OCI-LY7 (cell line): ENCODE data around the gene CUX1.

Experiments
- EZH2phosphoT487 ChIP-seq: fragments of 200-600 bp; sonication (generic); IDR thresholded peaks from 2 replicates; pipeline ENCODE4 v1.6.1; 2018; ENCODE audit warnings: low read depth, borderline replicate concordance, mild to moderate bottlenecking, mixed run types, antibody characterized with exemption, low read length, moderate library complexity, mixed read lengths
- TF ChIP-seq, protein P1 (sequence below): fragments of 200-600 bp; sonication (generic); conservative IDR thresholded peaks from 2 replicates; pipeline ENCODE4 v1.5.1; 2014; ENCODE audit warnings: mild to moderate bottlenecking, antibody characterized with exemption, low read length, moderate library complexity, mixed read lengths

DNA sequence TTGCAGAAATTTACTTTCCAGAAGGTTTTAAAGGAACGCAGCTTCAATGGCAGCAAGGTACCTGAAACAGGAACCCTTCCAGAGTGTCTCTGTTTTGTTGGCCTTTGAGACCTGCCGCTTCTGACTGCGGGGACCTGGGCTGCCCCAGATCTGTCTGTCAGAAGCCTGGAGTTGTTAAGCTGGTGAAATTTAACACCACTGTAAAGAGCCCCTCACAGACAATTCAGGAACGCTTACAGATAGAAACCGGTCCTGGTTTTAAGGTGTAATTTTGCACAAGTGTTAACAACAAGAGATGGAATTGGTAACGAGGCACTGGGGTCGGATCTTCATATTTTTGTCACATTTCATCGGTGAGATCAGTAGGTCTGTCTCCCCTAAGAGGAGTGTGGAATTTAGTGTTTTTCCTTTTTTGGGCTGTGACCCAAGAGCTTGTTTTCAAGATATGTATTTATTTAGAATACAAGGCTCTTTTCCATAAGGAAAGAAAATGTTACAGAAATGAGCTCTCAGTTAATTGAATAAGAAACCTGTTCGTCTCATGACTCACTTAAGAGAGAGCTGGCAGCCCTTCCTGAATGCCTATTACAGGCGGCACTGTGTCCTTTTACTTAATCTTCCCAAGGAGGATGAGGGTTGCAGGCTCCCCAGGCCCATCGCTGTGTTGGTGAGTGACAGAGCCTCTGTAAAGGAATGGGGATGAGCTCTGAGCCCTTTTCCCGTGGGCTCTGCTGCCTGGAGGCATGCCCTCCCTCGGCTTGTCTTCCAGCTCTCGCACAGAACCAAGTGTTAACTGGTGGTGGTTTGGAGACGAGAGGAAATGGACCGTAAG is 168.7 kb downstream of the CUX1 start:
- TF ChIP-seq, protein P1, sequence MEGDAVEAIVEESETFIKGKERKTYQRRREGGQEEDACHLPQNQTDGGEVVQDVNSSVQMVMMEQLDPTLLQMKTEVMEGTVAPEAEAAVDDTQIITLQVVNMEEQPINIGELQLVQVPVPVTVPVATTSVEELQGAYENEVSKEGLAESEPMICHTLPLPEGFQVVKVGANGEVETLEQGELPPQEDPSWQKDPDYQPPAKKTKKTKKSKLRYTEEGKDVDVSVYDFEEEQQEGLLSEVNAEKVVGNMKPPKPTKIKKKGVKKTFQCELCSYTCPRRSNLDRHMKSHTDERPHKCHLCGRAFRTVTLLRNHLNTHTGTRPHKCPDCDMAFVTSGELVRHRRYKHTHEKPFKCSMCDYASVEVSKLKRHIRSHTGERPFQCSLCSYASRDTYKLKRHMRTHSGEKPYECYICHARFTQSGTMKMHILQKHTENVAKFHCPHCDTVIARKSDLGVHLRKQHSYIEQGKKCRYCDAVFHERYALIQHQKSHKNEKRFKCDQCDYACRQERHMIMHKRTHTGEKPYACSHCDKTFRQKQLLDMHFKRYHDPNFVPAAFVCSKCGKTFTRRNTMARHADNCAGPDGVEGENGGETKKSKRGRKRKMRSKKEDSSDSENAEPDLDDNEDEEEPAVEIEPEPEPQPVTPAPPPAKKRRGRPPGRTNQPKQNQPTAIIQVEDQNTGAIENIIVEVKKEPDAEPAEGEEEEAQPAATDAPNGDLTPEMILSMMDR, result no peak
- no peak for TF ChIP-seq EZH2phosphoT487
